ENCODE measurements around the gene ABCA7.

Gene ABCA7

DNA sequence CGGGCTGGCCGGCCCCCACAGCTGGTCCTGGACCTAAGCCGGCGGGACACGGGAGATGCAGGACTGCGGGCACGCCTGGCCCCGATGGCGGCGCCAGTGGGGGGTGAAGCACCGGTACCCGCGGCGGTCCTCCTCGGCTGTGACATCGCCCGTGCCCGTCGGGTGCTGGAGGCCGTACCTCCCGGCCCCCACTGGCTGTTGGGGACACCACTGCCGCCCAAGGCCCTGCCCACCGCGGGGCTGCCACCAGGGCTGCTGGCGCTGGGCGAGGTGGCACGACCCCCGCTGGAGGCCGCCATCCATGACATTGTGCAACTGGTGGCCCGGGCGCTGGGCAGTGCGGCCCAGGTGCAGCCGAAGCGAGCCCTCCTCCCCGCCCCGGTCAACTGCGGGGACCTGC, 36.6 kb upstream of the ABCA7 start:
- no peak for DNase-seq

GRCh38 chr19:1004204-1004802, 35.6 kb upstream of the ABCA7 start:
- no peak for DNase-seq

DNA sequence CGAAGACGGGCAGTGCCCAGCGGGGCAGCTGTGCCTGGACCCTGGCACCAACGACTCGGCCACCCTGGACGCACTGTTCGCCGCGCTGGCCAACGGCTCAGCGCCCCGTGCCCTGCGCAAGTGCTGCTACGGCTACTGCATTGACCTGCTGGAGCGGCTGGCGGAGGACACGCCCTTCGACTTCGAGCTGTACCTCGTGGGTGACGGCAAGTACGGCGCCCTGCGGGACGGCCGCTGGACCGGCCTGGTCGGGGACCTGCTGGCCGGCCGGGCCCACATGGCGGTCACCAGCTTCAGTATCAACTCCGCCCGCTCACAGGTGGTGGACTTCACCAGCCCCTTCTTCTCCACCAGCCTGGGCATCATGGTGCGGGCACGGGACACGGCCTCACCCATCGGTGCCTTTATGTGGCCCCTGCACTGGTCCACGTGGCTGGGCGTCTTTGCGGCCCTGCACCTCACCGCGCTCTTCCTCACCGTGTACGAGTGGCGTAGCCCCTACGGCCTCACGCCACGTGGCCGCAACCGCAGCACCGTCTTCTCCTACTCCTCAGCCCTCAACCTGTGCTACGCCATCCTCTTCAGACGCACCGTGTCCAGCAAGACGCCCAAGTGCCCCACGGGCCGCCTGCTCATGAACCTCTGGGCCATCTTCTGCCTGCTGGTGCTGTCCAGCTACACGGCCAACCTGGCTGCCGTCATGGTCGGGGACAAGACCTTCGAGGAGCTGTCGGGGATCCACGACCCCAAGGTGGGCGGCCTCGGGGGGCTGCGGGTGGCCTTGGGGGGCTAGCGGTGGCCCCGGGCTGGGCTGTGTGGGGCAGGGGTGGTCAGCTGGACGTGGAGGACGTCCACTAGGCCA, 34.9 kb upstream of the ABCA7 start:
- no peak for DNase-seq

DNA sequence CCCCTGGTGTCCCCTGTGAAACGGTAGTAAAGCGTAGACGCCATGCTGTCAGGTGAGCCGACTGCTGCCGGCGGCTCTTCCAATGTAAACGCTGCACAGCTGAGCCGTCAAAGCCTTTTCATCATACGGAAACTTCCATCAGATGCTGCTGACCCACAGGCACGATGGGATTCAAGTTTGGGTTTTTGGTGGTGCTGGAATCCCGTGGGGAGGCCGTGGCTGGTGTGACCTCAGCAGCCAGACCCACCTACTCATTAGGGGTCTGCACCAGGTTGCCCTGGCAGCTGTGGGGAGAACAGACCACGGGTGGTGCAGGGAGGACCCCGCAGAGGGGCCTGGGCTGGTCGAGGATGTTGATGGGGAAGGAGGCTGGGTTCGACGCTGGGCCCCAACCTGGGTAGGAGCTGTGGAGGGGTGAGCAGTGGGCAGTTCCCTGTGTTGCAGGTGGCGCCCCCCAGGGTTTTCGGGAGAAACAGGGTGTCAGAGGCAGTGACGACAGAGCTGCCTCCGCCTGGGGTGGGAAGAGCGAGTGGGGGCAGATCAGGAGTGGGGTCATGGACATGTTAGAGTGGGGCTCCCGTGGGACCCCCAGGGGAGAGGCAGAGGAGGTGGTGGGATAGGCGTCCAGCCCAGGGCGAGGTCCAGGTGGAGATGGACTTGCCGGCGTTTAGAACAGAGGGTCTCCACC, 33.1 kb upstream of the ABCA7 start:
- no peak for DNase-seq

- no peak for DNase-seq
Measured at GRCh38 chr19:1007399-1008251, 32.3 kb upstream of the ABCA7 start.

- DNase-seq: no peak
Measured at GRCh38 chr19:1008268-1009040, 31.5 kb upstream of the ABCA7 start.

GRCh38 chr19:1009041-1009980, 30.6 kb upstream of the ABCA7 start:
- DNase-seq: no peak

GRCh38 chr19:1009981-1010538, 29.8 kb upstream of the ABCA7 start:
- DNase-seq: no peak

DNA sequence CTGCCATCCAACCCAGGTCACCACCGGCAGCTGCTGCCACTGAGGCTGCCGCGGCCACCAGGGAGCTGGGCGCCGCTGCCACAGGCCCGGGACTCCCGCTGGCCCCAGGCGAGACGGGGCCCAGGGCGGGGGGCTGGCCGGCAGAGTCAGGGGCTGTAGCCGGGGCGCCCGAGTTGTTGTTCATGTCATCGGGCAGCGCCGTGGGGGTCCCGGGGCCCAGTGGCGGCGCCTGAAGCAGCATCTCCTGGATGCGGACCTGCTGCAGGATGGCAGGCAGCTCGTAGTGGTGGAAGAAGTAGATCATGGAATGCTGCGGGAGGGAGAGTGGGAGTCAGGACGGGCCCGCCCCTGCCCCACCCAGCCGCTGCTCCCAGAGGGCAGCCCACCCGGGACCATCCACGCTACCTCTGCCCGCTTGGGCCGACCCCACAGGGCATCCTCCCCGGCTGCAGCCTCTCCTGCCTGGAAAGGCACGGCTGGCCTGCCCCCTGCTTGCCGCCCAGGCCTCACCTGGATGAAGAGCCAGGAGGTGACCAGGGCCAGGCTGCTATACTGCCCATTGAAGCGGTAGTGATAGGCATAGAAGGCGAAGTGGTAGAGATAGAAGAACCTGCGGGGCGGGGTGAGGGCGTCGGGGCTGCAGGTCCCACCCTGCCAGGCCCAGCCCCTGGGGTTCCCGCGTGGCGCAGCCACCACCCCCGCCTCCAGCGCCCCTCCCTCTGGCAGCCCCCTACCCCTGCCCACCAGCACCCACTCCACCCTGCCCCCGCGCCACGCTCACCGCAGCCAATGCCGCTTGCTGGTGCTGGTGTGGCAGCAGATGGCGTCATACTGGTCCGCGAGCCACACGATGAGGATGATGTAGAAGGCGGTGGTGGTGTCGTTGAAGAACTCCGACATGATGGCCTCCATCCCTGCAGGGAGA, 29.1 kb upstream of the ABCA7 start:
- no peak for DNase-seq

DNA sequence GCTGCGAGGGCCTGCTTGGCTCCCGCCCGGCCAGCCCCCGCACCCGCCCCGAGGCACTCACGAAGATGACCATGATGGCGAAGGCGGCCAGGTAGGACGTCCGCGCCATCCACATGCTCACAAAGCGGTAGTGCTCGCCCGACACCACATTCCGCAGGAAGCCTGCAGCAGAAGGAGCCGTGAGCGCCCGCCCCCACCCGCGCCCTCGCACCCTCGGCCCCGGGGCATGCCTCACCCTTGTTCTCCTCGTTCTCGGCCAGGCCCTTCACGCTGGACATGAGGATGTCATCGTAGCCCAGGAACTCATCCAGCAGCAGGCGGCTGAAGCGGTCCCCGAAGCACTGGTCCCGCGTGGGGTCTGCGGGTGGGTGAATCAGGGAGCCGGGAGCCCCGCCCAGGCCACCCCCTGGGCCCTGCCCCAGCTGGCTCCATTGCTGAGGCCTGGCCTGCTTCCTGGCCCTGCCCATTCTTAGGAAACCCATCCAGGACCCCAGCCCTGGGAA, 28.0 kb upstream of the ABCA7 start:
- DNase-seq: no peak

- DNase-seq: no peak
Measured at GRCh38 chr19:1012334-1012733, 27.6 kb upstream of the ABCA7 start.

- no peak for DNase-seq
Measured at GRCh38 chr19:1013218-1013617, 26.7 kb upstream of the ABCA7 start.

GRCh38 chr19:1014161-1015060, 25.5 kb upstream of the ABCA7 start:
- no peak for DNase-seq

- DNase-seq: no peak
Measured at GRCh38 chr19:1015061-1015781, 24.7 kb upstream of the ABCA7 start.

DNA sequence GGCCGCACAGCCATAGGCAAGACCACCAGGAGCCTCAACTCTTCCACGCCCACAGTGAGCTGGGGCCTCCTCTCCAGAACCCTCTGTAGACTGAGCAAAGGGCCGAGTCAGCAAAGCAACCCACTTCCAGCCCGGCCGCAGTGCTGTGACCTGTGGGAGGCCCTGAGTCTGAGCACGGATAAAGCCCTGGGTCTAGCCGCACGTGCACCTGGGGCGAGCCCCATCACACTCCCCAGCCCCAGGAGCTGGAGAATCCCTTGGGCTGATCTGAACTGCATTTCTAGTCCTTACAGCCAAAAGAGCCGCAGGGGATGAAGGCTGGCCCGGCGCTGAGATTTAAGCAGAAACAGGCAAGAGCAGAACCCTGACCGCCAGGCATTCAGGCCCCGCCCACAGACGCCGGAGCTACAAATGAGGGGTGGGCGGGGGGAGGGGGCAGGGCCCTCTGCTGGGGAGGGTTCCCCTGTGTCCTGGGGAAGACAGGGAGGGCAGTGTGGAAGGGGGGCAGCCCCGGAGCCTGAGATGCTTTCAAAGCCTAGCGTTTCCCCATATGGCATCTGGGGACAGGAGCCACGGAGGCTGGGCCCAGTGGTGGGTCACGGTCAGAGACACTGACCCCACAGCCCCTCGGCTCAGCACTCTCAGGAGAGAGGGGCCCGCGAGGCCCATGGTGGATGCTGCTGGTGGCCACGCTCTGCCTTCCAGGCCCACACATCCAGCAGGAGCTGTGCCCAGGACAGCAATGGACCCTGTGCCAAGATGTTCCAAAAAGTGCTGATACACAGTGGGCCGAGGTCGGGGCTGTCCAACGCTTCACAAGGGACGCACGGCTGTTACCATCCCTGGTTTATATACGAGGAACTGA, 23.9 kb upstream of the ABCA7 start:
- DNase-seq: no peak

DNA sequence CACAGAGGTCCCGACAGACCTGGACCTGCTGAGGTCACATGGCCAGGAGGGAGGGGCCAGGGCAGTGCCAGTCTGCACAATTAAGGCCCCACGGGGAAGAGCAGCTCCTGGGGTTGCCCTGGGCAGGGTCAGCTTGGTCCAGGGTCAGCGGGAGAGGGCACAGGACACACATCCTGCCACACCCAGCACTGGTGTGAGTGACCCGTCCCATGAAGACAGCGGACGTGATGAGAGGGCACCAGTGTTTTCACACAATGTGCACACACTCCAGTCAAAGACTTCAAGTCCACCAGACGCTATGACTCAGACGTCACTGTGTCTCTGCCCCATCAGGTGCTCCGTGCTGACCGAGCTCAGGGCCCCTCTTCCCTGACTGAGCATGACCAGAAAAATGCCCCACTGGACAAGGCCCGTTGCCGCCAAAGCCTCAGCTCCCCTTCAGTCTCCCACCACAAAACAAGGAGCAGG, 23.2 kb upstream of the ABCA7 start:
- DNase-seq: no peak
